ENCODE measurements around the gene METAP1D.

DNA sequence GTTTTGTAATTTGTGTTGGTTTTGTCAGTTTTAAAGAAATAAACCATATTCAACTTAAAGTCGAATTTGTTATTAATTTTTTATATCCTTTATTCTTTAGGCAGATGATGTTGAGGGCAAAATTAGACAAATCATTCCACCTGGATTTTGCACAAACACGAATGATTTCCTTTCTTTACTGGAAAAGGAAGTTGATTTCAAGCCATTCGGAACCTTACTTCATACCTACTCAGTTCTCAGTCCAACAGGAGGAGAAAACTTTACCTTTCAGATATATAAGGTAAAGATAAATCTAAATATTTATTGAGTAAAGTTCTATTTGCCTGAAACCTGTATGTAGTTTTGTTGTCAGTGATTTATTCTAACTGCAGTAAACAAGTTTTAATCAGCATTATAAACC, 34.5 kb upstream of the METAP1D start:
- TF ChIP-seq POLR2AphosphoS5 (IDR thresholded peaks at IDR 0.05; ENCODE audit: low read depth, low read length) (no peak), SIN3A (IDR thresholded peaks at IDR 0.05; ENCODE audit: borderline replicate concordance, insufficient read depth, low read length) (no peak)
- TF ChIP-seq, protein P1, sequence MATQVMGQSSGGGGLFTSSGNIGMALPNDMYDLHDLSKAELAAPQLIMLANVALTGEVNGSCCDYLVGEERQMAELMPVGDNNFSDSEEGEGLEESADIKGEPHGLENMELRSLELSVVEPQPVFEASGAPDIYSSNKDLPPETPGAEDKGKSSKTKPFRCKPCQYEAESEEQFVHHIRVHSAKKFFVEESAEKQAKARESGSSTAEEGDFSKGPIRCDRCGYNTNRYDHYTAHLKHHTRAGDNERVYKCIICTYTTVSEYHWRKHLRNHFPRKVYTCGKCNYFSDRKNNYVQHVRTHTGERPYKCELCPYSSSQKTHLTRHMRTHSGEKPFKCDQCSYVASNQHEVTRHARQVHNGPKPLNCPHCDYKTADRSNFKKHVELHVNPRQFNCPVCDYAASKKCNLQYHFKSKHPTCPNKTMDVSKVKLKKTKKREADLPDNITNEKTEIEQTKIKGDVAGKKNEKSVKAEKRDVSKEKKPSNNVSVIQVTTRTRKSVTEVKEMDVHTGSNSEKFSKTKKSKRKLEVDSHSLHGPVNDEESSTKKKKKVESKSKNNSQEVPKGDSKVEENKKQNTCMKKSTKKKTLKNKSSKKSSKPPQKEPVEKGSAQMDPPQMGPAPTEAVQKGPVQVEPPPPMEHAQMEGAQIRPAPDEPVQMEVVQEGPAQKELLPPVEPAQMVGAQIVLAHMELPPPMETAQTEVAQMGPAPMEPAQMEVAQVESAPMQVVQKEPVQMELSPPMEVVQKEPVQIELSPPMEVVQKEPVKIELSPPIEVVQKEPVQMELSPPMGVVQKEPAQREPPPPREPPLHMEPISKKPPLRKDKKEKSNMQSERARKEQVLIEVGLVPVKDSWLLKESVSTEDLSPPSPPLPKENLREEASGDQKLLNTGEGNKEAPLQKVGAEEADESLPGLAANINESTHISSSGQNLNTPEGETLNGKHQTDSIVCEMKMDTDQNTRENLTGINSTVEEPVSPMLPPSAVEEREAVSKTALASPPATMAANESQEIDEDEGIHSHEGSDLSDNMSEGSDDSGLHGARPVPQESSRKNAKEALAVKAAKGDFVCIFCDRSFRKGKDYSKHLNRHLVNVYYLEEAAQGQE (IDR thresholded peaks at IDR 0.05; ENCODE audit: insufficient read depth in 1 of 2, low read depth in 2 of 2, low read length in 2 of 2), result no peak
